Measurements from ENCODE around the gene C14orf180. TPM values are rescaled to one million over a fixed set of nuclear protein-coding genes. Genes with fewer than 3 reads are reported as not detected.
"Not testable (repeated sequence)": the region's sequence is repeated elsewhere in the genome, so short reads cannot be mapped to it uniquely, and the experiment has no call there.

The C14orf180 gene
- total and polyA plus RNA-seq, 2 donors: 0.42 to 1.2 TPM

GRCh38 chr14:104634886-104635570 lies 55.5 kb downstream of the C14orf180 start:
- Histone ChIP-seq H3K4me3 (ENCODE audit: low read depth, low read length) (no peak overlapping the region), H3K4me1 (ENCODE audit: insufficient read depth) (no peaks in the 10 kb centered on the region), H3K36me3 (ENCODE audit: insufficient read depth) (no peaks in the 10 kb centered on the region), H3K27ac (ENCODE audit: low read depth) (no peak overlapping the region)
- DNase-seq (ENCODE audit: extremely low spot score): no peak
- 91% methylated on average over 26 of the region's 26 CpGs for WGBS

GRCh38 chr14:104635717-104636116 lies 56.2 kb downstream of the C14orf180 start:
- Histone ChIP-seq H3K36me3 (ENCODE audit: insufficient read depth) (no peaks in the 10 kb centered on the region), H3K4me3 (ENCODE audit: low read depth, low read length) (no peak overlapping the region), H3K4me1 (ENCODE audit: insufficient read depth) (no peaks in the 10 kb centered on the region), H3K27ac (ENCODE audit: low read depth) (no peak overlapping the region)
- no peak for DNase-seq (ENCODE audit: extremely low spot score)
- WGBS: 84% methylated on average over 14 of the region's 14 CpGs

- 83% methylated on average over 11 of the region's 11 CpGs for WGBS
- Histone ChIP-seq H3K36me3 (ENCODE audit: insufficient read depth) (no peaks in the 10 kb centered on the region), H3K4me1 (ENCODE audit: insufficient read depth) (no peaks in the 10 kb centered on the region), H3K27ac (ENCODE audit: low read depth) (no peak overlapping the region), H3K4me3 (ENCODE audit: low read depth, low read length) (no peak overlapping the region)
- DNase-seq (ENCODE audit: extremely low spot score): no peak
These were observed 56.6 kb downstream of the C14orf180 start for GRCh38 chr14:104636131-104636530.

- not testable (repeated sequence) for H3K4me3 ChIP-seq (ENCODE audit: low read depth, low read length); H3K27ac ChIP-seq (ENCODE audit: low read depth); DNase-seq (ENCODE audit: extremely low spot score); H3K4me1 ChIP-seq (ENCODE audit: insufficient read depth); H3K36me3 ChIP-seq (ENCODE audit: insufficient read depth)
- WGBS: 92% methylated on average over 39 of the region's 39 CpGs
These were observed 57.4 kb downstream of the C14orf180 start for GRCh38 chr14:104636846-104637545.

- Histone ChIP-seq H3K4me1 (ENCODE audit: insufficient read depth) (no peaks in the 10 kb centered on the region), H3K4me3 (ENCODE audit: low read depth, low read length) (no peak overlapping the region), H3K36me3 (ENCODE audit: insufficient read depth) (no peaks in the 10 kb centered on the region), H3K27ac (ENCODE audit: low read depth) (no peak overlapping the region)
- no peak for DNase-seq (ENCODE audit: extremely low spot score)
- WGBS: 69% methylated on average over 5 of the region's 5 CpGs
These were observed 58.0 kb downstream of the C14orf180 start for GRCh38 chr14:104637546-104638003.

- no peak for DNase-seq (ENCODE audit: extremely low spot score)
- H3K36me3 ChIP-seq (ENCODE audit: insufficient read depth): no peaks in the 10 kb centered on the region
- H3K27ac ChIP-seq (ENCODE audit: low read depth): no peak overlapping the region
- WGBS: 45% methylated on average over 12 of the region's 12 CpGs
- no peak overlapping the region for H3K4me3 ChIP-seq (ENCODE audit: low read depth, low read length)
- no peaks in the 10 kb centered on the region for H3K4me1 ChIP-seq (ENCODE audit: insufficient read depth)
These were observed 58.6 kb downstream of the C14orf180 start for GRCh38 chr14:104638190-104638589.

GRCh38 chr14:104638927-104639450 lies 59.4 kb downstream of the C14orf180 start:
- DNase-seq (ENCODE audit: extremely low spot score): no peak
- 85% methylated on average over 13 of the region's 13 CpGs for WGBS
- Histone ChIP-seq H3K36me3 (ENCODE audit: insufficient read depth) (no peaks in the 10 kb centered on the region), H3K27ac (ENCODE audit: low read depth) (no peak overlapping the region), H3K4me1 (ENCODE audit: insufficient read depth) (no peaks in the 10 kb centered on the region), H3K4me3 (ENCODE audit: low read depth, low read length) (no peak overlapping the region)

GRCh38 chr14:104639471-104639870 lies 59.9 kb downstream of the C14orf180 start:
- no peaks in the 10 kb centered on the region for H3K36me3 ChIP-seq (ENCODE audit: insufficient read depth)
- WGBS: 58% methylated on average over 5 of the region's 5 CpGs
- H3K4me1 ChIP-seq (ENCODE audit: insufficient read depth): no peaks in the 10 kb centered on the region
- no peak for DNase-seq (ENCODE audit: extremely low spot score)
- H3K4me3 ChIP-seq (ENCODE audit: low read depth, low read length): no peak overlapping the region
- H3K27ac ChIP-seq (ENCODE audit: low read depth): no peak overlapping the region

Other genes with a start within 250 kb of the C14orf180 start
- 1.9 TPM for gene TMEM179, start 25.0 kb downstream of the C14orf180 start, total RNA-seq
- gene TMEM179, start 25.0 kb downstream of the C14orf180 start, polyA plus RNA-seq: 3.0 TPM
- gene INF2, start 109.9 kb downstream of the C14orf180 start, total RNA-seq: 20.6 TPM
- 54.2 TPM for gene INF2, start 109.9 kb downstream of the C14orf180 start, polyA plus RNA-seq
- gene ADSS1, start 144.5 kb downstream of the C14orf180 start, total RNA-seq: 5.4 TPM
- 8.4 TPM for gene ADSS1, start 144.5 kb downstream of the C14orf180 start, polyA plus RNA-seq
- gene SIVA1, start 173.4 kb downstream of the C14orf180 start, total RNA-seq: 39.9 TPM
- 280 TPM for gene SIVA1, start 173.4 kb downstream of the C14orf180 start, polyA plus RNA-seq
- gene AKT1, start 216.0 kb downstream of the C14orf180 start, total RNA-seq: 70.3 TPM
- 162 TPM for gene AKT1, start 216.0 kb downstream of the C14orf180 start, polyA plus RNA-seq
- gene ZBTB42, start 221.3 kb downstream of the C14orf180 start, total RNA-seq: 3.5 TPM
- 6.3 TPM for gene ZBTB42, start 221.3 kb downstream of the C14orf180 start, polyA plus RNA-seq

Measured in urinary bladder (tissue), 4 donors.